ENCODE data around the gene AOPEP. TPM values are rescaled to one million over a fixed set of nuclear protein-coding genes. Genes with fewer than 3 reads are reported as not detected.

The AOPEP gene
- total RNA-seq, 2 experiments from 2014 or later = 10.7 to 12.2 TPM

DNA sequence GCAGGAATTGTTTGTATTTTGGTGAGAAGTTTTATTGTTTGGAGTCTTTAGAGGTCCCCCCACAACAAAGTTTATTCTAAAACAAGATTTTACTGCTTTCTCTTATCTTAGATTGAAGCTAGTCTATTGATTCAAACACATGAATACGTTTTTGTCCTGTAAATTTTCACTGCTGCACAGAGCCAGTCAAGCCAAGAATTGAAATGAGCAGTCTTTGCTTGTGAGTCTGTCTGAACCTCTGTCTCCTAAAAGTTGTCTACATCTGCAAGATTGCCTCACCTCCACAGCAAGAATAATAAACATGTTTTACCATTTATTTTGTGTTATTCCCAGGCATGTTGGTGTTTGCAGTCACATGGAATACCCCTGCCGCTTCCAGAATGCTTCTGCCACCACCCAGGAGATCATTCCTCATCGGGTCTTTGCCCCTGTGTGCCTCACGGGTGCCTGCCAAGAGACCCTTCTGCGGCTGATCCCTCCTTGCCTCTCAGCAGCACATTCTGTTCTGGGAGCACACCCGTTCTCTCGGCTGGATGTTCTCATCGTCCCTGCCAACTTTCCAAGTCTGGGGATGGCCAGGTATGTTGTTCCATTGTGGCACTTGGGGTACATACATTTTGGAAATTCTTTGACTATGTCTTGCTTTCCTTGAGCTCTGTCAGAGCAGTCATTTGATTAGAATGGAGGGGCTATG is 74.1 kb downstream of the AOPEP start:
- Mint-ChIP-seq H3K4me3 (no peak overlapping the region), H3K27ac (no peak overlapping the region), H3K36me3 (peaks cover 22% of the 10 kb centered on the region), H3K9me3 (no peaks in the 10 kb centered on the region), H3K27me3 (no peaks in the 10 kb centered on the region), H3K4me1 (ENCODE audit: low read depth) (peaks cover 18% of the 10 kb centered on the region)
- intact Hi-C loops (cut with micrococcal nuclease) = no loop called here
- DNase-seq = no peak
- ChIA-PET CTCF (interaction anchor here (1.1 kb wide), 1 partner anchor 120 kb away, joined by 3 read pairs; no protein-coding TSS in a partner anchor), POLR2A (no interaction called here)

DNA sequence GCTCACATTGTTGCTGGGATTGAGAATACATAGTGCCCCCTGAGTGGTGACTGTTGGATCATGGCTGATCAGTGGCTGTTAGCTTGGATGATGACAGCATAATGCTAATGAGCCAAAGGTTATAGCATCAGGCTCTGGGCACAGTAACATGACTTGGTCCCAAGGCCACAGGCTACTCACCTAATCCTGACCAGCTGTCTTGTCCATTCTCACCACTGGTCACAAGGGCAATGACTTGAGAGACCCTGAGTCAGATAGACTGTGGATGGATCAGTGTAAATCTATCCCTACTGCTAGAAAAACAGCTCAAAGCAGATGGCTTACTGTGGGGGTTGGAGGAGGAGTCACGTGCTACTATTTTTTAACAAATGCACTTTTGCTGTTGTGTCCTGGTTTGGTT is 74.7 kb downstream of the AOPEP start:
- Mint-ChIP-seq H3K4me3 (no peak overlapping the region), H3K36me3 (peaks cover 22% of the 10 kb centered on the region), H3K27me3 (no peaks in the 10 kb centered on the region), H3K9me3 (no peaks in the 10 kb centered on the region), H3K4me1 (ENCODE audit: low read depth) (peaks cover 18% of the 10 kb centered on the region), H3K27ac (no peak overlapping the region)
- CTCF ChIA-PET = interaction anchor here (1.1 to 1.8 kb wide), 3 partner anchors 19 to 330 kb away, joined by 3 to 8 read pairs (median 6); no protein-coding TSS in a partner anchor
- DNase-seq = no peak
- intact Hi-C loops (cut with micrococcal nuclease) = no loop called here
- POLR2A ChIA-PET = no interaction called here

DNA sequence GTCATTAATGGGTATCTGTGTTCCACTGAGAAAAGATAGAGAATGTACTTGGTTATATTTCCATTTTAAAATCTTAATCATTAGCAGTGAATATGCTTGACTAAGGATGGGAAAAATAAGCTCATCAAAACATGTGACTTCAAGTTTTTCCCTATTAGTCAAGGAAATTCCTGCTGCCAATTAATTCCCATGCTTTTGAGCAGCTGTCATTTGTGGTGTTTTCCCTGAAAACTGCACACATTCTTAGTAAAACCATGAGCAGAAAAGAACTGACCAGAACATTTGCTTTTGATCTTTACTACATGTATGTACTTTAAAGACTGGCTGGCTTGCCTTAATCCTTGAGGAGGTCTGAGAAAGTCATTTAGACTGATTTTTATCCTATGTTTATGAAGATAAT is 75.2 kb downstream of the AOPEP start:
- Mint-ChIP-seq H3K27ac (no peak overlapping the region), H3K9me3 (no peaks in the 10 kb centered on the region), H3K4me3 (no peak overlapping the region), H3K4me1 (ENCODE audit: low read depth) (peaks cover 18% of the 10 kb centered on the region), H3K27me3 (no peaks in the 10 kb centered on the region), H3K36me3 (peaks cover 22% of the 10 kb centered on the region)
- intact Hi-C loops (cut with micrococcal nuclease) = loop anchor here (2.0 kb wide), 2 partner anchors 29 to 73 kb away; no protein-coding TSS in a partner anchor
- ChIA-PET POLR2A (interaction anchor here (0.6 kb wide), 1 partner anchor 79 kb away, joined by 5 read pairs; no protein-coding TSS in a partner anchor), CTCF (interaction anchor here (1.1 to 1.8 kb wide), 3 partner anchors 19 to 329 kb away, joined by 3 to 8 read pairs (median 6); no protein-coding TSS in a partner anchor)
- no peak for DNase-seq

DNA sequence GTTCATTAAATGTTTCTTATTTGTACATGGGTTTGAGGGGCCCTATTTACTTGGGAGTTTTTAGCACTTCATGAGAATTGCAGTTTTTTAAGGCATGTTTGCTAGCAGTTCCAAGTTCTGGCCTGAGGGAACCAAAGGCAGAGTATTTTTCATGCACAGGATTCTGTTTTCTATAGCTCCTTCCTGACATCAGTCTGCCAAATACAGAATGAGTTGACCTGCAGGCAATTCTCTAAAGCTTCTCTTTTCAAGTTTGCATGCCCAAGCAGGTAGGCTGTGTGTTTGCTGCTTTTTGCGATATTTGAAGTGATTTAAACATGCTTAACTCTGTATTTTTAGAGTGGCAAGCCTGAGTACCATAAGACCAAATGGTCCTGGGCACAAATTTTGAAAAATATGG is 75.8 kb downstream of the AOPEP start:
- H3K9me3 Mint-ChIP-seq = no peaks in the 10 kb centered on the region
- peaks cover 23% of the 10 kb centered on the region for H3K36me3 Mint-ChIP-seq
- DNase-seq = no peak
- peaks cover 18% of the 10 kb centered on the region for H3K4me1 Mint-ChIP-seq (ENCODE audit: low read depth)
- H3K4me3 Mint-ChIP-seq = no peak overlapping the region
- intact Hi-C loops (cut with micrococcal nuclease) = loop anchor here (2.0 kb wide), 2 partner anchors 29 to 73 kb away; no protein-coding TSS in a partner anchor
- ChIA-PET CTCF (interaction anchor here (1.6 to 1.8 kb wide), 2 partner anchors 20 to 329 kb away, joined by 6 to 8 read pairs; no protein-coding TSS in a partner anchor), POLR2A (interaction anchor here (0.6 to 1.1 kb wide), 2 partner anchors 59 to 79 kb away, joined by 3 to 5 read pairs; no protein-coding TSS in a partner anchor)
- H3K27me3 Mint-ChIP-seq = no peaks in the 10 kb centered on the region
- H3K27ac Mint-ChIP-seq = no peak overlapping the region

DNA sequence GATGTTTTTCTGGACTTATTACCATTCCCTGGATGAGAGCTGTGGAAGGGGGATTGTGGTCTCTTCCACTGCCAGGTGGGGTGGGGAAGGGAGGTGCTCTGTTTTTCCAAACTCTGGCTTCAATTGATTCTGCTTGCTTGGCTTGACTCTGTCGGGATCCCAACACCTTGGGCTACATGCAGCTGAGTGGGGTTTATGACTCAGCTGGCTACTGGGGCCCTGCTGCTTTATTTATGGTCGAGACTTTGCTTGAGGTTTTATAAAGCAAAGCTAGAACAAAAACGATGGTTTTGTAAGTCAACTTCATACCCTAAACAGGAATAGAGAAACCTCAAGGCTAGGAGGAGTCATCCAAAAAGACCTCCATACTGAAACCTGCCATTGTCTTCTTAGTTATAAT is 76.3 kb downstream of the AOPEP start:
- H3K4me3 Mint-ChIP-seq = no peak overlapping the region
- CTCF ChIA-PET = interaction anchor here (1.6 to 1.8 kb wide), 2 partner anchors 20 to 328 kb away, joined by 6 to 8 read pairs; no protein-coding TSS in a partner anchor
- DNase-seq = peak; percentile 61
- peaks cover 18% of the 10 kb centered on the region for H3K4me1 Mint-ChIP-seq (ENCODE audit: low read depth)
- H3K9me3 Mint-ChIP-seq = no peaks in the 10 kb centered on the region
- H3K27ac Mint-ChIP-seq = no peak overlapping the region
- H3K27me3 Mint-ChIP-seq = no peaks in the 10 kb centered on the region
- intact Hi-C loops (cut with micrococcal nuclease) = loop anchor here (1.0 to 2.0 kb wide), 3 partner anchors 30 to 72 kb away; no protein-coding TSS in a partner anchor
- peaks cover 26% of the 10 kb centered on the region for H3K36me3 Mint-ChIP-seq
- POLR2A ChIA-PET = interaction anchor here (1.1 kb wide), 1 partner anchor 58 kb away, joined by 3 read pairs; no protein-coding TSS in a partner anchor

DNA sequence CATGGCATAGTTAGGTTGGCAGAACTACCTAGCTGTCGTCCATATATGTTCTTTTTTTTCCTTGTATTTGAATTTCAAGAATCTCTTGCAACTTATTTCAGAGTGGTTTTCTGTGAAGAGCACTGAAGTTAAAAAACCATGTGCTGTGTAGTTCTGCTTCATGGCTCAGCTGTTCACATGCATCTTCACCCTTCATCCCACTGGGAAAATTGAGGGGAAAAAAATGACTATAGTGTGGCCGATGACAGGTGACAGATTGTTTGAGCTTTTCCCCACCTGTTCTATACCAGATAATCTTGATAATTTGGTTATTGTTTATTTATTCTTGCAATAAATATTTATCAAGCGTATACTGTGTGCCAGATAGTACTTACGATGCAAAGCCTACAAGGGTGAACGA is 77.8 kb downstream of the AOPEP start:
- Mint-ChIP-seq H3K27ac (no peak overlapping the region), H3K27me3 (no peaks in the 10 kb centered on the region), H3K9me3 (no peaks in the 10 kb centered on the region), H3K4me3 (no peak overlapping the region), H3K36me3 (peaks cover 28% of the 10 kb centered on the region), H3K4me1 (ENCODE audit: low read depth) (peaks cover 18% of the 10 kb centered on the region)
- ChIA-PET POLR2A (no interaction called here), CTCF (interaction anchor here (0.7 to 1.4 kb wide), 3 partner anchors 71 to 364 kb away, joined by 3 to 4 read pairs (median 3); no protein-coding TSS in a partner anchor)
- intact Hi-C loops (cut with micrococcal nuclease) = no loop called here
- no peak for DNase-seq

DNA sequence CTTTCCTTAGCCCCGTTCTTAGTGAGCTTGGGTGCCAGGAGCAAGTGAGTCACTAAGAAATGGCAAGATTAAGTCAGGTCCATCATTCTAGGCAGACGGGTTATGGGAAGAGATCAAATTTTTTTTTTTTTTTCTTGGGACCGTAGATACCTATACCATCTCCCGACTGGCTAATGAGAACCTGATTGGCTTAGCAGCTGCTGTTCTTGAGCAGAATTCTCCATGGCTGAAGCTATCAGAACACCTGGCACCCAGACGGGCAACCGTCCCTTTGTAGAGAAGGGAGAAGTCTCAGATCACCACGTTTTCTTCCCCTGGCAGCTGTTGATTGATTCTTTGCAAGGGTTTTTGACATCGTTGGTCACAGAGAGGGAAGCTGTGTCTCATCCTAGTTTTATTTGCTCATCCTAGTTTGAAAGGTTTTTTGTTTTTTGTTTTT is 78.6 kb downstream of the AOPEP start:
- H3K27ac Mint-ChIP-seq = no peak overlapping the region
- peaks cover 25% of the 10 kb centered on the region for H3K36me3 Mint-ChIP-seq
- CTCF ChIA-PET = interaction anchor here (0.9 to 1.3 kb wide), 2 partner anchors 323 to 363 kb away, joined by 3 read pairs; no protein-coding TSS in a partner anchor
- DNase-seq = no peak
- POLR2A ChIA-PET = no interaction called here
- peaks cover 18% of the 10 kb centered on the region for H3K4me1 Mint-ChIP-seq (ENCODE audit: low read depth)
- H3K27me3 Mint-ChIP-seq = no peaks in the 10 kb centered on the region
- intact Hi-C loops (cut with micrococcal nuclease) = no loop called here
- no peaks in the 10 kb centered on the region for H3K9me3 Mint-ChIP-seq
- H3K4me3 Mint-ChIP-seq = no peak overlapping the region

DNA sequence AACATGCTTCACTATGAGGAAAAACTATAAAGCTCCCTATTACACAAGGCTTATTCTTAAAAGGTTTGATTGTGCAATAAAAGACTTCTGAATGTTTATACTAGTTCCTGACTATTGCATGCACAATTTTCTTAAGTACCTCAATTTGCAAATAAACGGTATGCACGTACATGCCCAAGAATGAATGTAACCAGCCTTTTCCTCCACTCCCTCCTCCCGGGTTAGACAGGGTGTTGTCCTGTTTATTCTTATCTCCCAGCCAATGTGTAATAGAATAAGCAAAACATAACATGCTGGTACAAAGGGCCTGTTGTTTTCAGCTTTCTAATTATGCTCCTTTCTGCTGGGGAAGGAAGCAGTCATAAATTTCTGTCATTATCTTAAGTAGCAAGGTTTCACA is 79.1 kb downstream of the AOPEP start:
- no peak overlapping the region for H3K27ac Mint-ChIP-seq
- no peak overlapping the region for H3K4me3 Mint-ChIP-seq
- no peaks in the 10 kb centered on the region for H3K9me3 Mint-ChIP-seq

DNA sequence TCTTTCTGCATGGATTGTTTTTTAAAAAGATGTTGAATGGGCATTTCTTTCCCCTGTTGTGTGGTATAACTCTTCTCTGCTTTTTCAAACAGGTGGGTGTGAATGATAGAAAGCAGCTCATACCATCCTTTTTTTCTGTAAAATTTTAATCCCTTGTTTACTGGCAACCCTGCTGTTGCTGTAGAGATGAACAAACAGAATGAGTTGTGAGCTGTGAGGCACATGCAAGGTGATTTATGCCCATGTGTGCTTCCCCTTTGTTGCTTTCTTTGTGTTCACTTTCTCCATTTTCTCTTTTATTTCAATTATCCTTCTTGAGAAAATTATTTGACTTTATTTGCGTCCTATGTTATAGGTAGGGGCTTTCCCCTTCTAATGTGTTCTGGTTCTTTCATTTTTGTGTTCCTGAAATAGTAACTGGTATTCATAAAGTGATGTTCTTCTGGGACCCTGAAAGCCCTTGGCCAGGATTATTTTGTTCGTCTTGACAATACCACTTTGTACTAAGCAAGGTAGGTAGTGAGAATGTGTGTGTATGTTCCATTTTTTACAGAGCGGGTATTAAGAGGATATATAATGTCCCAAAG is 79.9 kb downstream of the AOPEP start:
- Mint-ChIP-seq H3K27me3 (no peaks in the 10 kb centered on the region), H3K4me3 (no peak overlapping the region), H3K9me3 (no peaks in the 10 kb centered on the region), H3K27ac (no peak overlapping the region), H3K4me1 (ENCODE audit: low read depth) (peaks cover 18% of the 10 kb centered on the region), H3K36me3 (peaks cover 15% of the 10 kb centered on the region)
- DNase-seq = no peak
- ChIA-PET CTCF (interaction anchor here (1.3 kb wide), 1 partner anchor 322 kb away, joined by 3 read pairs; no protein-coding TSS in a partner anchor), POLR2A (no interaction called here)
- intact Hi-C loops (cut with micrococcal nuclease) = no loop called here

More for the DNA sequence above, 79.1 kb downstream of the AOPEP start:
- intact Hi-C loops (cut with micrococcal nuclease) = no loop called here
- Mint-ChIP-seq H3K27me3 (no peaks in the 10 kb centered on the region), H3K36me3 (peaks cover 21% of the 10 kb centered on the region), H3K4me1 (ENCODE audit: low read depth) (peaks cover 18% of the 10 kb centered on the region)
- CTCF ChIA-PET = interaction anchor here (1.3 kb wide), 1 partner anchor 322 kb away, joined by 3 read pairs; no protein-coding TSS in a partner anchor
- POLR2A ChIA-PET = no interaction called here
- DNase-seq = no peak

DNA sequence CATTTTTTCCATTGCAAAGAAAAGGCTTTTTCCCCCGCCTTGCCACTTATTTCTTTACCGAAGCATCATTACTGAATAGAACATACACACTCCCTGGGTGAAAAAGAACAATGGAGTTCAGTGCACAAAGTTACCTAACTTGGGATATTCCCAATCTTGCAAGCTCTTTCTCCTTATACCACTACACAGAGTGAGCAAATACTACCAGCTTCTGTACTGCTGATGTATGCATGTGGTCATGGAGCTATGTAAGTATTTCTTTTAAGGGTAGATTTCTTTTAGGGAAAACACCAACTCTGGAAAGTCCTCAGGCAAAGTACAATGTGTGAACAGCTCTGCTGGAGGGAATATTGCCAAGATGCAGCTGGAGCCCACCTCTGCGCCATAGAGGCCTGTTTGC is 81.1 kb downstream of the AOPEP start:
- no peak for DNase-seq
- ChIA-PET CTCF (no interaction called here), POLR2A (no interaction called here)
- H3K27ac Mint-ChIP-seq = no peak overlapping the region
- H3K9me3 Mint-ChIP-seq = no peaks in the 10 kb centered on the region
- no peak overlapping the region for H3K4me3 Mint-ChIP-seq
- peaks cover 18% of the 10 kb centered on the region for H3K4me1 Mint-ChIP-seq (ENCODE audit: low read depth)
- intact Hi-C loops (cut with micrococcal nuclease) = no loop called here
- no peaks in the 10 kb centered on the region for H3K27me3 Mint-ChIP-seq
- H3K36me3 Mint-ChIP-seq = peaks cover 14% of the 10 kb centered on the region

DNA sequence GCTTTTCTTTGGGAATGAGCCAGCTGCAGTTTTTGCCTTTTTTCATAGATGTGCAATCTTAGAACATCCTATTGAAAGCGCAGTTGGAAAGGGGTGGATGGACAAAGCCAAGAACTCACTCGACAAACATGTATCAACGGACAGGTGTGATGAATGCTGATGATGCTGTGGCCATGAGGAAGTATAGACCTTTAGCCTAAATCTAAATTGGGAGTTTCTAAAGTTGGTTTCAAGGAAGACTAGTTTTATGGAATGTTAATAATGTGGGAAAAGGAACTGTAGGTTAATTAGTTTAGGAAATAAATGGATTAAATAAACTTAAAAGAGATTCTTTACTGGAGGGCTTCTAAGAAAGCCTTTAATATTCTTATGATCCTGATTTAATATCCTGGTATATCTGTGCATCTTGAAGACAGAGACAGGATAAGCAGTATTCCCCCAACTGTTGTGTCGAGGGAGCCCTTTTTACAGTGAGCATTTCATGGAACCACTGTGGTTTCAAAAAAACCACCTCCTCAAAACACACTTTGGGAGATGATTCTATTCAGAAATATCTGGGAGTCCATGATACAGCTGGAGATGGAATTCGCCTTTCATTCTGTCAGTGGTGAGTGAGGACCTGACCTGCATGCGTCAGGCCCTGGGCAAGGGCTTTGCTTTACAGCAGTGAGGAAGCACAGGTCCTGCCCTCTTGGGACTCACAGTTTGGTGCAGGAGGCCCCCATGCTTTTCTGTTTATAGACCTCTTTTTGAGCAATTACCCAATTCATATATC is 82.6 kb downstream of the AOPEP start:
- Mint-ChIP-seq H3K9me3 (no peaks in the 10 kb centered on the region), H3K27ac (no peak overlapping the region), H3K4me3 (no peak overlapping the region), H3K27me3 (no peaks in the 10 kb centered on the region), H3K4me1 (ENCODE audit: low read depth) (peaks cover 10% of the 10 kb centered on the region), H3K36me3 (peaks cover 11% of the 10 kb centered on the region)
- ChIA-PET POLR2A (no interaction called here), CTCF (no interaction called here)
- intact Hi-C loops (cut with micrococcal nuclease) = no loop called here
- no peak for DNase-seq

DNA sequence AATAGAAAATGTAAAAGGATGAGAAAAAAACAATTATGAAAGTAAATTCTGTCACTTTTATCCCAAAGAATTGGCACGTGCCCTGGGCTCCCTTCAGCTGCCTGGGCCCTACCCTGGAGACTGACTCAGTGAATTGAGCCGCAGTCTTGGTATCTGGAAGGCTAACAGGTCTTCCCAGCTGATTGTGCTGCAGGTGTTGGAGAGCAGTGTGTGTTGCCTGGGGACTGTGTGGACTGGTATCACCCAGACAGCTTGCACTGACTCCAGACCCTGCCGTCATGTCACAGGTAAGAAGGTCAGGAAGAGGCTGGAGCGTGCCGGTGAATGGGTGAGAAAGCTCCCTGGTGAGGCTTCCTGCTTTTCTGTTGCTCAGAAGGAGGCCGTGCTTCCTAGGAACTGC is 83.3 kb downstream of the AOPEP start:
- CTCF ChIA-PET = no interaction called here
- Mint-ChIP-seq H3K4me3 (no peak overlapping the region), H3K27me3 (no peaks in the 10 kb centered on the region), H3K36me3 (peaks cover 10% of the 10 kb centered on the region), H3K27ac (no peak overlapping the region), H3K4me1 (ENCODE audit: low read depth) (peaks cover 9% of the 10 kb centered on the region), H3K9me3 (no peaks in the 10 kb centered on the region)
- DNase-seq = no peak
- intact Hi-C loops (cut with micrococcal nuclease) = no loop called here
- POLR2A ChIA-PET = no interaction called here

Data from activated CD4-positive, alpha-beta memory T cell treated with anti-CD3 and anti-CD28 coated beads for 36 hours (primary cell).